AML-193 (cell line): ENCODE data around the gene CHGA.

Source experiments
- DNase-seq, 2 experiments: peaks; one replicate each; lab custom pipeline; 2025; lab: John Stamatoyannopoulos, UW

The CHGA gene

DNA sequence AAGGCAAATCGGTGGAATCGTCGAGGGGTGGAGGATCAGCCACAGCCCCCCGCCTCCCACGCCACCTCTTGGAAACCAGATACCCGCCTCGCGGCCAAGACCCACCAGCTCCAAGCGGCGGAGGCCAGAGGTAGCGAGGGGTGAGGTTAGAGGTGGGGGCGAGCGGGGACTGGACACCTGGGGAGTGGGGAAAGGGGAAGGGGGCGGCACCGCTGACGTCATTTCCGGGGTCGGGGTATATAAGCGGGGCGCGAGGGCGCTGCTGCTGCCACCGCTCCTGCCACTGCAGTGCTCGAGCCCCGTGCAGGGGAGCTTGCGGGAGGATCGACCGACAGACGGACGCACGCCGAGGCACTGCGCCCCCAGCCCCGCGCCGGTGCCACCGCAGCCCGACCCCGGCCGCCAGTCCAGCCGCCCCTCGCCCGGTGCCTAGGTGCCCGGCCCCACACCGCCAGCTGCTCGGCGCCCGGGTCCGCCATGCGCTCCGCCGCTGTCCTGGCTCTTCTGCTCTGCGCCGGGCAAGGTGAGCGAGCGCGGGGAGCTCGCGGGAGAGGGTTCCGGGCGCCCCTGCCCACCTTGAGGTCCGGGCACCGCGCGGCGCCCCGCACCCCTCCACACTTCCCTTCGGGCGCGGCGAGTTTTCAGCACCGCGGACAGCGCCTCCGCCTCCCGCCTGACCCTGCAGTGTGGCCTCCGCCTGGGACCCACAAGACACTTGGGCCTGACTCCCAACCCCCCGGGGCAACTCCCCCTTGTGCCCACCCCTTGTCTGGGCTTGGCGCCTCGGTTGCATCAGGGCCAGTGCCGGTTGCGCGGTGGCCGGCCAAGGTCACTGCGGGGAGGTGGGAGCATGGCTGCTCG is at the start of gene CHGA:
Gene CHGA (plus strand): TSS at position 268 of the 861 bp plus-strand sequence. CDS start 210 bp downstream, at position 478.
- no peak for DNase-seq

GRCh38 chr14:92874962-92875661 is 47.8 kb upstream of the CHGA start:
- DNase-seq: no peak

DNA sequence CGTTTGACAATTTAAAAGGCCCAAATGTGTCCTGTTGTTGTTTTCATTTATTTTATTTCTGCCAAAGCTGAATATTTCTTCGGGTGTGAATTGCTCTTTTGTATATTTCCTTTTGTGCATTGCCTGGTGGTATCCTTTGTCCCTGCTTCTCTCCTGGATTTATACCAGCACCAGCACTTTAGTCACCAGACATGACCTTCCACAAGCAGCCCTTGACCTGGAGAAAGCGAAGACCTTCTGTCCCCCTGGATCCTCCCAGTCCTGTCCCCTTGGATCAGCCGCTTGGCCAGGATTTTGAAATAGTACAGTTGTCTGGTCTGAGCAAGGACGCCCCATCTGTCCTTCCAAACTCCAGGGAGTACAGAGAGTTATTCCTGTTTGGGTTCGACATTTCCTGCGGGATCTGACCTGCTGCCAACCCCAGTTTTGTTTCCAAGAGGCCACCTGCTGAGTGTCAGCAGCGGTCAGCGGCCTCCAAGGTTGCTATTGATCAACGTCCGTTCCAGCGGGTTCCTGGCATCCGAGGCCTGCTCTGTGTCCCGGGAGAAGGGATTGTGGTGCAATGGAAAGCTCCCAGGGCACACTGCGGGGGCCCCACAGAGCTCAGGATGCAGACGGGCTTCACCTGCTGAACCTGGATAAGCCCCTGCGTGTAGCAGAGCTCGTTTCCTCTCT is 45.1 kb upstream of the CHGA start:
- no peak for DNase-seq

GRCh38 chr14:92880351-92880750 is 42.6 kb upstream of the CHGA start:
- DNase-seq: no peak

DNA sequence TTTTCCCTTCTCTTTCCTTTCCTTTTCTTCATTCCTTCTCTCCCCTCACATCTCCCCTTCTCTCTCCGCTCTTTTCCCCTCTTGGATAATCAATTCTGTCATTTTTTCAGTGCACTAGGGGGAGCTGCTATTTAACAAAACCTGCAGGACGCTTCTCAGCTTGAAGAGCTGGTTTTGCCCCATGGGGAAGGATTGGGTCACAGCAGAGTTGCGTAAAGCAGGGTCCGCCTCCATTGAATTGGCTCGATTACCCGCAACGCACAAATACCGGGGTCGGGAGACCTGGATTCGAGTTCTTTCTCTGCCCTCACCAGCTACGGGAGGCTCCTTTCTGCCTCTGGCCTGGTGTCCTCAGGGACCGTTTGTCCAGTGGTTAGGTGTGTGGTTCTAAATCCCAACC is 42.1 kb upstream of the CHGA start:
- no peak for DNase-seq

GRCh38 chr14:92883066-92883465 is 39.9 kb upstream of the CHGA start:
- no peak for DNase-seq

DNA sequence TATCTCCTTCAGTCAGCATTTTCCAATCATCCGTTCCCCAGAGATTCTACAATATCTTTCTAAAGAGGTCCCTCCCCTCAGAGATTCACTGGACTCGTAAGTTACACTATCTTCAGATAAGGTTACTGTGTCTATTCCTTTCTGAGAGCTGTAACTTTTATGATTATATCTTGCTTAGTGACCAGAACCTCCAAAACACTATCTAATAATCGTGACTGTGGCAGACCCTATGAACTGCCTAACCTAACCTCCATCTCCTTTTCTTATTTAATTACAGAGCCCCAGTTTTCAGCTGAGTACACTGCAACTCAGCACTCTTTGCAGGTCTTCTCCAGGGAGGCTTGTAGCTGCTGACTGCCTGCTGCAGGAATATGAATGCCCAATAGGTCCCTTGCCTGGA is 38.5 kb upstream of the CHGA start:
- no peak for DNase-seq

DNA sequence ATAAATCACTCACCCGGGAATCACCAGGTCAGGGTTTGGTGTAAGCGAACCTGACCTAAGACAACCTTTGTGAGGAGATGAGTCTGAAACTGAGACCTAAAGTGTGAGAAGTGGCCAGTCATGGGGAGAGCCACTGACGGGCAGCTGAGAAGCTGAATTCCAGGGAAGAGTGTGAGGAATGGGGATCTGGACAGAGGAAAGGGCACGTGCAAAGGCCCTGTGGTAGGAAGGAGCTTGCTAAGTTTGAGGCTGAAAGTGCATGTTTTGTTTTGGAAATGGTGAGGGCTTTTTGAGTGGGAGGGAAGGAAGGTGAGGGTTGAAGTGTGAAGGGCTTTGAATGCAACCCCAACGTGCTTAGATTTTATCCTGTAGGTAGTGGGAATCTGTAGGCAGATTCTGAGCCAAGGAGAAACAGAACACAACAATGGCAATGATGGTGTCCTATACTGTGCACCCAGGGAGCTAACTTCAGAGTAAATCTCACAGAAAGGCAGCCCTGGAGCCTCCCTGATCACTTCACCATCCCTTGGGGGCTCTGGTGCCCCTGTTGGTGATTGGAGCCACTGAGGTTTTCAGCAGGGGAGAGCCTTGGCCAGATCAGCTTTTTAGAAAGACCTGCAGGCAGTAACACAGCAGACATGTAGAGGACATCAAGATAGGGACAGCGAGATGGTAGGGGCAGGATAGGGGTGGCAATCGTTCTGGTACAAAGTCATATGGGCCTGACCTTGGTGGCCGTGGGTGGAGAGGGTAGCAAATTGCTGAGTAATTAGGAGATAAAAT is 37.5 kb upstream of the CHGA start:
- DNase-seq: no peak

DNA sequence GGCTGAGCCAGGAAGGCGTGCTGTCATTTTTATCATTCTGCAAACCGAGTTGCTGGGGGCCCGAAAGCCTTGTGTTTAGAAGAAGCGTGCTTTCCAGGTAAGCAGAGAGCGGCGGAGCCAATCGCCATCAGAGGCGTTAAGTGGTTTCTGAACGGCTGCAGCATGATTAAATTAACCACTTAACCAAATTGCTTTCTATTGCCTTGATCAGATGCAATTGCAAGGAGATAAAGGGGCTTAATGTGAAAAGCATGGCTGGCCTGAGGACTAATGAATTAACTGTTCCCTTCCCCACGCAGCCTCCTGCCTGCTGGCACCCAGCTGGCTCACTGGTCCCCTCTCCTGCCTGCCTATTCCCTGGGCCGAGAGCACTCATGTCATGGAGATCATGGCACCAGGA is 36.6 kb upstream of the CHGA start:
- DNase-seq: no peak

GRCh38 chr14:92887157-92887556 is 35.8 kb upstream of the CHGA start:
- no peak for DNase-seq

DNA sequence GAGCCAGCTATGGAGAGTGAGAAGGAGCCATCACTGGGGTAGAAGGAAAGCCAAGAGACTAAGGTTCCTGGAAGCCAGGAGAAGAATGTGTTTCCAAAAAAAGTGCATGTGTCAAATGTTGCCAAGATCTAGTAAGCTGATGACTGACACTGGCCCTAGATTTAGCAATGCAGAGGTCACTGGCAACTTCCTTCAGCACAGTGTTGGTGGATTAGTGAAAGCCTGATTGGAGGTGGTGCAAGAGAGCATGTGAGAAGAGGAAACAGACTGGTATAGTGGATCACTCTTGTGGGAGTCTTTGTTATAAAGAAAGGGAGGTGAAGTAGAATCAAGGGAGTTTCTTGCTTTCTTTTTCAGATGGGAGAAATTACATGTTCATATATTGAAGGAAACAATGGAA is 34.1 kb upstream of the CHGA start:
- peak; percentile 27 to 34 for DNase-seq

DNA sequence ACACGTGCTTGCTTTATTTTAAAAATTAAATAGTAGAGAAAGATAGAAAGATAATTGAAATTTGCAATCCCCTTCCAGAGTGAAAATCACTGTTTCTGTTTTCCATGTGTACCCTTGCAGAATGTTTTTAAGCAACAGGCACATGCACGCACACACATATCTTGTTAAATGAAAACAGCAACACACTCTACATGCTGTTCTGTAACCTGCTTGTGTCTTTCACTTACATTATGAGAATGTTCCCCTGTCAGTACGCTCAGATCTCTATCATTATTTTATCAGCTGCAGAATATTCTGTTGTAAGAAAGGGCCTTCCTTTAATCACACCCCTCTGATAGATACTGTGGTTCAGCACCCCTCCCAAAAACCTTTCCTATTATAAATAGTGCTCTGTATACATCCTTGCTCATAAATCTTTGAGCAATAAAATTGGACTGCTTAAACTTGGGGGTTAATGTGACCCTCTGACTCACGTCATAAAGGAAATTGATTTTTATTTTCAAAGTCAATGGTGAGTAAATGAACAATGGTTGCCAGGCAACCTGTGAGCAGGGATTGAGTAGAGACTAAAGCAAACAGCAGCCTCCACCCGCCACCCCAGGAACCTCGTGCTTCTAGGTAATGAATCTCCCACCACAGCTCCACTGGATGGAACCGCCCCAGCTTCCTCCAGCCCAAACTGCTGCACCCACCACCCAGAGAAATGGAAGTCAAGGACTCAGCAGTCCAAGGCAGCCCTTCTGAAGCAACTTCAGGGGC is 31.9 kb upstream of the CHGA start:
- DNase-seq: no peak

DNA sequence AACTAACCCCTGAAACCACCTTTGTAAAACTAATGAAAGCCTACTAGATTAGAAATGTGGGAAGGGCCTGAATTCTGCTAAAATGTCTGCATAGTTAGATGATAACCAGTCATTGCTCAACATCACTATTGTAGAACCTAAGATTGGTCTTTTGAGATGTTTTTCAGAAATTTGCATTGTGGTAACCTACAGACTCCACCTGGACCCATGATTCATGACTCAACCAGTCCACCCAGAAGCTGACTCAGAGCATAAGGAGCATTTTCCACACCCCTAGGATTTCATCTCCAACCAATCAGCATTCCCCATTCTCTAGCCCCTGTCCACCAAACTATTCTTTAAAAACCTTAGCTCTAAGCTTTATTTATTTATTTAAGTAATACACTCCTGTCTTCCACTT is 30.4 kb upstream of the CHGA start:
- no peak for DNase-seq

DNA sequence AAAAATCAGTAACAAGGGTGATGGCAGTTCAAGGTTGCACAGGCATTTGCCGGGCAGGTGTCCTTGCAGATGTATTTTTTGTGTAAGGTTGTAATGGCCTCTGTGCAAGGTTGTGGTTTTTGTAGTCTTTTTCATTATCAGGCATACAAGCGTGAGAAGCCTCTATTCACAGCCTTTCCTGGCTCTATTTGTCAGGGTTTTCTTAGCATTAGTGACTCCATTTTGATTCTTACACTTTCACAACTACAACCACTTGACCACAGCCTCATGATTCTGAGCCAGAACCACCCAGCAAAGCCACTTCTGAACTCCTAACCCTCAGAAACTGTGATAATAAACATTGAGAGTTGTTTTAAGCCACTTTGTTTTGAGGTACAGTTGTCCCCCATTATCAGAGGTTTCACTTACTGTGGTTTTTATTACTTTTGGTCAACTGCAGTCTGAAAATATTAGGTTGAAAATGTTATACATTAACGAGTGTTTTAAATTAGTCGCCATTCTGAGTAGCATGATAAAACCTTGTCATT is 27.5 kb upstream of the CHGA start:
- DNase-seq: no peak

DNA sequence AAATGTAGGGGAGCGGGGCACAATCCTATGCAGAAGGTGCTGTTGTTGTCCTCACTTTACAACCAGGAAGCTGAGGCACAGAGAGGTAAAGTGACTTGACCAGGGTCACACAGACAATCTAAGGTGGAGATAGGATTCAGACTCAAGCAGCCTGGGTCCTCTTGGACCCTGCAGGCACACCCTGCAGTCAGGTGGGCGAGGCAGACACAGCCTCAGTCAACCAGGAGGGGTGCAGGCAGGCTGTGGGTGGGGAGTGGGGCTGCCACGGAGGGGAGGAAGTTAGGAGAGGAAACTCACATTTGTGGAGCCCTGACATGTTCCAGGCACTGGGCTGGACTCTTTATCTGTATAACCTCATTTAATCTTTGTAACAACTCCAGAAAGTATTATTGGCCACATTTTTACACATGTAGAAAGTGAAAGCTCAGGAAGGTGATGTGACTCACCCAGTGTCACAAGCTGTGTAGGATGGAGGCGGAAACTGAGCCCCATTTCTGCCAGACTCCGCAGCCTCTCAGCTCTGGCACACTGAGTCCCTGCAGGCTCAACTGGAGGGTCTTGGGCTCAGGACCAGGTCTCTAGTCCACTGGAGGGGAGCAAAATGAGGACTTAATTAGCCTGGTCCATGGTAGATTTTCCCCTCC is 24.9 kb upstream of the CHGA start:
- DNase-seq: no peak

DNA sequence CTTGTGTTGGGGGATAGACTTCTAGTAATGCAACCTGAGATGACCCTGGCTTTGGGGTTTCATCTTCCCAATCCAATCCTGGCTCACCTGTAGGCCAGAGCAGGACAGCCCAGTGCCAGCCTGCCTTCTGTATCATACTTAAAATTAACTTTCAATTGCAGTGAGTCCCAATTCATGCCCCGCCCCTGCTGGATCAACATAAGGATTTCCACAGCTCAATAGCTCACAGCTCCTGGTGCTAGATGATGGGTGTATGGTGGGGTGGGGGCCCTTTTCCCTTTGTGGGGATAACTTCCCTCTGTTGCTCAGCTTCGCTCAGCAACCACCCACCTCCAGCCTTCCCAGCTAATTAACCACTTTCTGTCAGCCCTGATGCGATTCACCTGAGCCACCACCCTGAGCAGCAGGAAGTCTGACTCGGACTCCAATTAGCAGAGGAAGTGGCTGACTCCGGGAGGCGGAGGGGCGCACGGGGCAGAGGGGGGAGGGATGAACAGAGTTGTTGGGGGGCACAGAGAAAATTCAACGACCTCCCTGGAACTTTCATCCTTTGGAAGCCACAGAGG is 24.3 kb upstream of the CHGA start:
- no peak for DNase-seq

- no peak for DNase-seq
These were observed 22.3 kb upstream of the CHGA start for GRCh38 chr14:92900660-92901059.

DNA sequence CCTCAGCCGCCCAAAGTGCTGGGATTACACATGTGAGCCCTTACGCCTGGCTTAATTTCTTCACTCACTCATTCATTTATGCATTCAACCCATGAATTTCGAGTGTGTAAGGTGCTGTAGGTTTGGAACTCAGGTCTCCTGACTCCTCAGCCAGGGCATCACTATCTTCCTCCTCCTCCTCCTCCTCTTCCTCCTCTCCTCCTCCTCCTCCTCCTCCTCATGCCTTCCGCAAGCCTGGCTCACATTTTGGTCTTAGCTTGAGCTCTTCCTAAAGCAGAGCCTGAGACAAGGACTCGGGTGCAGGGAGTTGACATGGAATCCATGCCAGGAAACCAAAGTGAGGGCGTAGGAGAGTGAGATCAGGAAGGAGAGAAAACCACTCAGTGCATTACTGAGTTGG is 20.8 kb upstream of the CHGA start:
- no peak for DNase-seq

- DNase-seq: no peak
These were observed 20.2 kb upstream of the CHGA start for GRCh38 chr14:92902726-92903125.

- no peak for DNase-seq
These were observed 19.6 kb upstream of the CHGA start for GRCh38 chr14:92903359-92903758.
